Measurements from ENCODE around the gene KIF3C.

DNA sequence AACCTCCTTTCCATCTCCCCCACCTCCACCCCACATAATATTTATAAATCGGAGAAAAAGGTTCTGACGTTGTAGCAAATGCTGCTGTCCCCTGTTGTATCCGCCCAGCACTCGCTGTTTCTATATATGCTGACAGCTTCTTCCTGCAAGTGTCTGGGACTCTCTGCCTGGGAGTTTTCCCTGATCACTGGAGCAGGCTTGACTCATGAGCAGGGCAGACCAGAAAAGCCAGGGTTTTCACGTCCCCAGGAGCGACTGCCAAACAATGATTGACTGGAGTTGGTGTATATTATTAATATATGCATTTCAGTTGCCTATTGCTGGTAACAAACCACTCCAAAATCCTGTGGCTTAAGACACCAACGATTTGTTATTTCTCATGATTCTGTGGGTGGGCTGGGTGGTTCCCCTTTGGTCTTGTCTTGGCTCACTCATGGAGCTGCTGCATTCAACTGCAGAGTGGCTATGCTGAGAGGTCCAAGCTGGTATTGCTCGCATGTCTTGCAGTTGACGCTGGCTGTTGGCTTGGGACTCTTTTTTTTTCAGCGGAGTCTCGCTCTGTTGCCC, 82.8 kb downstream of the KIF3C start:
- TF ChIP-seq CTCF (IDR thresholded peaks at IDR 0.05) (no peak), ZFX (IDR thresholded peaks at IDR 0.05; ENCODE audit: borderline replicate concordance) (no peak)

Data from 22Rv1 (cell line).